Measurements from ENCODE around the gene GALNS. TPM values are rescaled to one million over a fixed set of nuclear protein-coding genes. Genes with fewer than 3 reads are reported as not detected.

The GALNS gene
- total RNA-seq, 1 experiment from 2014 or later: 81.6 TPM

GRCh38 chr16:88882358-88883030 lies 25.7 kb upstream of the GALNS start:
- DNase-seq (ENCODE audit: low read depth, low spot score) (no peak), ATAC-seq (peak; percentile 55)
- no peaks in the 10 kb centered on the region for H3K36me3 ChIP-seq (ENCODE audit: control insufficient read depth, insufficient read depth, low read length)
- CTCF ChIA-PET: no interaction called here
- H3K9me3 ChIP-seq (ENCODE audit: control insufficient read depth, insufficient read depth, low read depth, low read length): no peaks in the 10 kb centered on the region
- no peak overlapping the region for H3K27ac ChIP-seq (ENCODE audit: low read length)
- BruUV-seq (replicated peaks): no TSS peak
- in situ Hi-C loops (cut with HindIII; ENCODE audit: low pct_unique_long_range_greater_than_20kb, low sequenced_read_pairs): no loop called here
- H3K4me1 ChIP-seq (ENCODE audit: control insufficient read depth, insufficient read depth, low read length): peaks cover under 1% of the 10 kb centered on the region
- H3K27me3 ChIP-seq (ENCODE audit: control insufficient read depth, insufficient read depth, low read length): no peaks in the 10 kb centered on the region
- intact Hi-C loops (cut with micrococcal nuclease; ENCODE audit: unreplicated experiment): no loop called here
- no peak for TF ChIP-seq REST (IDR thresholded peaks at IDR 0.05; ENCODE audit: insufficient read depth in 1 of 2, low read depth in 2 of 2, low read length in 1 of 2)
- no peak for TF ChIP-seq CTCF (IDR thresholded peaks at IDR 0.05)
- TF ChIP-seq TCF7L2 (IDR thresholded peaks at IDR 0.05; ENCODE audit: low read depth, low read length): no peak
- no peak for TF ChIP-seq SIN3A (IDR thresholded peaks at IDR 0.05; ENCODE audit: borderline replicate concordance, insufficient read depth, low read depth, low read length)
- no peak for TF ChIP-seq POLR2AphosphoS5 (IDR thresholded peaks at IDR 0.05; ENCODE audit: low read depth, low read length)
- POLR2A ChIA-PET: no interaction called here
- no peak overlapping the region for H3K4me3 ChIP-seq (ENCODE audit: low read depth in 2 of 2, low read length in 2 of 2)

- in situ Hi-C loops (cut with HindIII; ENCODE audit: low pct_unique_long_range_greater_than_20kb, low sequenced_read_pairs) (no loop called here), intact Hi-C loops (cut with micrococcal nuclease; ENCODE audit: unreplicated experiment) (no loop called here)
- BruUV-seq (replicated peaks): no TSS peak
- no peaks in the 10 kb centered on the region for H3K4me1 ChIP-seq (ENCODE audit: control insufficient read depth, insufficient read depth, low read length)
- no peak overlapping the region for H3K27ac ChIP-seq (ENCODE audit: low read length)
- no peak for ATAC-seq
- H3K9me3 ChIP-seq (ENCODE audit: control insufficient read depth, insufficient read depth, low read depth, low read length): no peaks in the 10 kb centered on the region
- H3K36me3 ChIP-seq (ENCODE audit: control insufficient read depth, insufficient read depth, low read length): no peaks in the 10 kb centered on the region
- TF ChIP-seq REST (IDR thresholded peaks at IDR 0.05; ENCODE audit: insufficient read depth in 1 of 2, low read depth in 2 of 2, low read length in 1 of 2) (no peak), TCF7L2 (IDR thresholded peaks at IDR 0.05; ENCODE audit: low read depth, low read length) (no peak), POLR2AphosphoS5 (IDR thresholded peaks at IDR 0.05; ENCODE audit: low read depth, low read length) (no peak), SIN3A (IDR thresholded peaks at IDR 0.05; ENCODE audit: borderline replicate concordance, insufficient read depth, low read depth, low read length) (no peak), CTCF (IDR thresholded peaks at IDR 0.05) (no peak)
- ChIA-PET POLR2A (no interaction called here), CTCF (no interaction called here)
- no peak overlapping the region for H3K4me3 ChIP-seq (ENCODE audit: low read depth in 2 of 2, low read length in 2 of 2)
- no peaks in the 10 kb centered on the region for H3K27me3 ChIP-seq (ENCODE audit: control insufficient read depth, insufficient read depth, low read length)
- DNase-seq (ENCODE audit: low read depth, low spot score): no peak
Observed at GRCh38 chr16:88881675-88882357, 25.1 kb upstream of the GALNS start.

All from Panc1 (cell line).